Spleen (tissue), 7 donors: ENCODE results near the gene DHX34.

ENCODE experiments used
- POLR2AphosphoS5 ChIP-seq, 3 donors: sonication (generic); formaldehyde crosslinking; IDR thresholded peaks; one replicate each; pipeline ENCODE4 v1.5.1; 2017; ENCODE audit warnings: antibody characterized with exemption in 3 of 3
- TF ChIP-seq, protein P1 (sequence below), 11 experiments: fragments of 200-600 bp in 7 of 11; fragments of 450-650 bp in 4 of 11; sonication (generic) in 4 of 11; IDR thresholded peaks in 8 of 11; conservative IDR thresholded peaks in 3 of 11; 1 replicate in 7 of 11; 2 replicates in 4 of 11; pipeline versions ENCODE4 v1.4.0 to v1.8.0; 2016 to 2021; ENCODE audit warnings: antibody characterized with exemption in 11 of 11, inconsistent platforms in 4 of 11, mild to moderate bottlenecking in 1 of 11
- donor health status: DM: no; HTN: no; CAD: no; lungs with moderate emphysema.
- donor health status: DM: no; HTN: no; CAD: no.
- donor health status: DM: no; HTN: no; CAD: no.

DNA sequence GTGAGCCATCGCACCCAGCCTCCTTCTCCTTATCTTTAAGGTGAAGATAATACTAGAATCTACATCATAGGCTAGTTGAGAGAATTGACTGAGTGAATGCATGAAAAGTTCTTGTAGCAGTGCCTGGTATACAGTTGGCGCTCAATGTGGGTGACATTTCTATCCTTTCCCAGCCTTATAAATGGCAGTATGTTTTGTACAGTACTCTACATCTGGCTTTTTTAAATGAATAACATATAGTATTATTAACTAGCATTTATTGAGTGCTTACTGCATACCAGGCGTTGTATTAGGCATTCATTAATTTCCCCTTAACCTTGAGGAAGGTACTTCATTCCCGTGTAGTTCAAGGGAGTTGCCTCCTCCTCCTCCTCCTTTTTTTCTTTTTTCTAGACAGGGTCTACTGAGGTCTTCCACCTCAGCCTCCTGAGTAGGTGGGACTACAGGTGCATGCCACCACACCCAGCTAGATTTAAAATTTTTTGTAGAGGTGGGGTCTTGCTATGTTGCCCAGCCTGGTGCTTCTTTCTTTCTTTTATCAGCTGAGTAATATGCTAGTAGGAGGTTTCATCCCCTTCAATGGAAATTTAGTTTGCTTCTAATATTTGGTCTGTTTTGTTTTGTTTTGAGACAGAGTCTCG is 36.6 kb upstream of the DHX34 start:
- TF ChIP-seq, protein P1, sequence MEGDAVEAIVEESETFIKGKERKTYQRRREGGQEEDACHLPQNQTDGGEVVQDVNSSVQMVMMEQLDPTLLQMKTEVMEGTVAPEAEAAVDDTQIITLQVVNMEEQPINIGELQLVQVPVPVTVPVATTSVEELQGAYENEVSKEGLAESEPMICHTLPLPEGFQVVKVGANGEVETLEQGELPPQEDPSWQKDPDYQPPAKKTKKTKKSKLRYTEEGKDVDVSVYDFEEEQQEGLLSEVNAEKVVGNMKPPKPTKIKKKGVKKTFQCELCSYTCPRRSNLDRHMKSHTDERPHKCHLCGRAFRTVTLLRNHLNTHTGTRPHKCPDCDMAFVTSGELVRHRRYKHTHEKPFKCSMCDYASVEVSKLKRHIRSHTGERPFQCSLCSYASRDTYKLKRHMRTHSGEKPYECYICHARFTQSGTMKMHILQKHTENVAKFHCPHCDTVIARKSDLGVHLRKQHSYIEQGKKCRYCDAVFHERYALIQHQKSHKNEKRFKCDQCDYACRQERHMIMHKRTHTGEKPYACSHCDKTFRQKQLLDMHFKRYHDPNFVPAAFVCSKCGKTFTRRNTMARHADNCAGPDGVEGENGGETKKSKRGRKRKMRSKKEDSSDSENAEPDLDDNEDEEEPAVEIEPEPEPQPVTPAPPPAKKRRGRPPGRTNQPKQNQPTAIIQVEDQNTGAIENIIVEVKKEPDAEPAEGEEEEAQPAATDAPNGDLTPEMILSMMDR (IDR thresholded peaks at IDR 0.05 in 8 of 11, conservative IDR thresholded peaks at IDR 0.05 in 3 of 11), result no peak
- TF ChIP-seq POLR2AphosphoS5 (IDR thresholded peaks at IDR 0.05), result no peak
